Measurements from ENCODE around the gene MAD1L1. TPM values are rescaled to one million over a fixed set of nuclear protein-coding genes. Genes with fewer than 3 reads are reported as not detected.

The MAD1L1 gene
- total and polyA plus RNA-seq, 10 donors: 47.3 to 118 (median 68.2) TPM

- peak; percentile 52 for DNase-seq
- Histone ChIP-seq H3K27me3 (replicated peaks in 1 of 7) (no peaks in the 10 kb centered on the region), H3K4me3 (no peak overlapping the region), H3K4me1 (peaks cover 0 to 13% (median 8%) of the 10 kb centered on the region in 6 donors), H3K27ac (no peak overlapping the region), H3K36me3 (peaks cover 0 to 83% (median 35%) of the 10 kb centered on the region in 6 donors), H3K9me3 (peaks cover 0 to 15% (median 11%) of the 10 kb centered on the region in 8 donors)
- TF ChIP-seq, protein P1, sequence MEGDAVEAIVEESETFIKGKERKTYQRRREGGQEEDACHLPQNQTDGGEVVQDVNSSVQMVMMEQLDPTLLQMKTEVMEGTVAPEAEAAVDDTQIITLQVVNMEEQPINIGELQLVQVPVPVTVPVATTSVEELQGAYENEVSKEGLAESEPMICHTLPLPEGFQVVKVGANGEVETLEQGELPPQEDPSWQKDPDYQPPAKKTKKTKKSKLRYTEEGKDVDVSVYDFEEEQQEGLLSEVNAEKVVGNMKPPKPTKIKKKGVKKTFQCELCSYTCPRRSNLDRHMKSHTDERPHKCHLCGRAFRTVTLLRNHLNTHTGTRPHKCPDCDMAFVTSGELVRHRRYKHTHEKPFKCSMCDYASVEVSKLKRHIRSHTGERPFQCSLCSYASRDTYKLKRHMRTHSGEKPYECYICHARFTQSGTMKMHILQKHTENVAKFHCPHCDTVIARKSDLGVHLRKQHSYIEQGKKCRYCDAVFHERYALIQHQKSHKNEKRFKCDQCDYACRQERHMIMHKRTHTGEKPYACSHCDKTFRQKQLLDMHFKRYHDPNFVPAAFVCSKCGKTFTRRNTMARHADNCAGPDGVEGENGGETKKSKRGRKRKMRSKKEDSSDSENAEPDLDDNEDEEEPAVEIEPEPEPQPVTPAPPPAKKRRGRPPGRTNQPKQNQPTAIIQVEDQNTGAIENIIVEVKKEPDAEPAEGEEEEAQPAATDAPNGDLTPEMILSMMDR (IDR thresholded peaks at IDR 0.05 in 8 of 11, conservative IDR thresholded peaks at IDR 0.05 in 3 of 11): no peak
- TF ChIP-seq POLR2AphosphoS5 (IDR thresholded peaks at IDR 0.05): no peak
- intact Hi-C loops (cut with DNase I; ENCODE audit: low total_unique reads): no loop called here
- WGBS, 5 donors: 77 to 92% (median 85%) methylated on average over 8 to 10 of the region's 10 CpGs
Observed at GRCh38 chr7:2198760-2199159, 34.0 kb downstream of the MAD1L1 start.

- H3K4me3 ChIP-seq: no peak overlapping the region
- TF ChIP-seq POLR2A (IDR thresholded peaks at IDR 0.05) (no peak), POLR2AphosphoS5 (IDR thresholded peaks at IDR 0.05) (no peak)
- TF ChIP-seq, protein P1 (IDR thresholded peaks at IDR 0.05 in 8 of 11, conservative IDR thresholded peaks at IDR 0.05 in 3 of 11): no peak
- DNase-seq: no peak
- H3K9me3 ChIP-seq: peaks cover 0 to 15% (median 11%) of the 10 kb centered on the region in 8 donors
- peaks cover 0 to 88% (median 35%) of the 10 kb centered on the region in 6 donors for H3K36me3 ChIP-seq
- H3K27ac ChIP-seq: no peak overlapping the region
- peaks cover 0 to 7% (median 2%) of the 10 kb centered on the region in 6 donors for H3K4me1 ChIP-seq
- intact Hi-C loops (cut with DNase I; ENCODE audit: low total_unique reads): no loop called here
- 93 to 96% (median 95%) methylated on average over 4 to 15 of the region's 15 CpGs for WGBS, 5 donors
- no peaks in the 10 kb centered on the region for H3K27me3 ChIP-seq (replicated peaks in 1 of 7)
Observed at GRCh38 chr7:2198206-2198605, 34.5 kb downstream of the MAD1L1 start.

DNA sequence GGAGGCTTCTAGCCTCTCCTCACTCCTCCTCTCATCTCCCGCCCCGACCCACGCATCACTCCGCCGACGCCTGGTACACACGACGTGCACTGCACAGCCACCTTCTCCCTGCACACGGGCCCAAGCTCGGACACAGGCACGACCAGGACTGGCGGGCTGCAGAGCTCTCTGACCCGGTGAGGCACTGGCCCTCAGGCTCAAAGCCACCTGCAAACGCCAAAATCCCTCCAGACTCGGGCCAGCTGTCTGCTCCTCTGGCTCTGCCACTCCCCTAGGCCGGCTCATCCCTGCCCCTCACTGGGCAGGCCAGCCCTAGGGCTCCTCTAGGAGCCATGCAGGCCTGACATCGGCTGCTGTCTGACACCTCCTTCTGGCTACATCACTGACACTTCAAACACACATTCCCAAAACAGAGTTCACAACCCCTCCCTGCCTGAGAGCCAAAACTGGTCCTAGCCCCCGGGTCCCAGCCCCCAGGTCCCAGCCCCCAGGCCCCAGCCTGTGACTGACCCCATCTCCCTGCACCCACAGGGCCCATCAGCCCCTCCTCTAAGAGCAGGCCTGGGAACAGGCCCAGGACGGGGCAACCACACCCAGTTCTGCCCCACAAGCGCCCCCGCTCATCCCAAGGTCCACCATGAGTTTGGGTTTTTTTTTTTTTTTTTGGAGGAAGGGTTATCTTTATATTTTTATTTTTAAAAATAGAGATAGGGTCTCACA lies 35.1 kb downstream of the MAD1L1 start:
- Histone ChIP-seq H3K27ac (no peak overlapping the region), H3K27me3 (replicated peaks in 1 of 7) (no peaks in the 10 kb centered on the region), H3K36me3 (peaks cover 0 to 94% (median 35%) of the 10 kb centered on the region in 6 donors), H3K4me3 (no peak overlapping the region), H3K4me1 (peaks cover 0 to 3% (median 0%) of the 10 kb centered on the region in 6 donors), H3K9me3 (peaks cover 0 to 15% (median 11%) of the 10 kb centered on the region in 8 donors)
- TF ChIP-seq POLR2AphosphoS5 (IDR thresholded peaks at IDR 0.05) (no peak), POLR2A (IDR thresholded peaks at IDR 0.05) (no peak)
- TF ChIP-seq, protein P1 (IDR thresholded peaks at IDR 0.05 in 8 of 11, conservative IDR thresholded peaks at IDR 0.05 in 3 of 11): no peak
- peak; percentile 60 for DNase-seq
- intact Hi-C loops (cut with DNase I; ENCODE audit: low total_unique reads): no loop called here
- WGBS, 5 donors: 87 to 96% (median 94%) methylated on average over 14 to 21 of the region's 21 CpGs
